Keratinocyte (primary cell): ENCODE data around the gene NAP1L4.

Experiments used
- CTCF ChIP-seq, 3 experiments: IDR thresholded peaks in 1 of 3; conservative IDR thresholded peaks in 1 of 3; optimal IDR thresholded peaks in 1 of 3; 2 replicates in 2 of 3; 3 replicates in 1 of 3; pipeline versions ENCODE3 to v1.5.1; 2011; ENCODE audit warnings: low read length in 3 of 3, mild to moderate bottlenecking in 3 of 3, moderate library complexity in 2 of 3, control low read depth in 1 of 3, inconsistent platforms in 1 of 3; ENCODE audit not compliant: insufficient read depth in 2 of 3; ENCODE audit errors: extremely low read depth in 1 of 3
- EZH2 ChIP-seq: IDR thresholded peaks from one replicate; pipeline ENCODE4 v1.6.1; 2012; ENCODE audit warnings: inconsistent platforms, mild to moderate bottlenecking, low read length, moderate library complexity

DNA sequence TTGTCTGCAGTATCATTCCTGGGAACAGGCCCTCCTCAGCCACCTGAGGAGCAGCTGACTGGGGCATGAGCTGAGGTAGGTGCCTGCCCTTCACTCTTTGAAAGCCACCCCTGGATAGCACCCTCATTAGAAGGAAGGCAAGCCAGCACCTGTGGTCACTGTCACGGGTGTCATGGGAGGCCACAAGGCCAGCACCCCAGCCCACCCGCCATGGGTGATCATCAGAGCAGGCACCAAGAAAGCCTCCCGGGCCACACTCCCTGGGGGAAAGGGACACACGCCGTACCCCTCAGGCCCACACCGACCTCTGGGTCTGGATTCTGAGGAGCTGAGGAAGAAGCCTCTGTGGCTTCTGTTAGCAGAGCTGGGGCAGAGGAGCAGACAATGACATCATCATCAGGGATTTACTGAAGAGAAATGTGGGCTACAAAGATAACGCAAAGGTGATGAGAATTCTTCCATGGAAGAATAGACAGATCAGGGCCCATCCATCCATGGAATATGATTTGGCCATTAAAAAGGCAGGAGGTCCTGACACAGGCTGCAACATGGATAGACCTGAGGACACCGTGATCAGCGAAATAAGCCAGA, 16.7 kb upstream of the NAP1L4 start:
- no peak for TF ChIP-seq CTCF (optimal IDR thresholded peaks at IDR 0.05 in 1 of 3, IDR thresholded peaks at IDR 0.05 in 1 of 3, conservative IDR thresholded peaks at IDR 0.05 in 1 of 3; ENCODE audit: extremely low read depth in 1 of 3, insufficient read depth in 2 of 3, low read length in 3 of 3)
- TF ChIP-seq EZH2 = no peak
